GM21576 (cell line): Measurements from ENCODE around the gene ARHGEF28.

Source experiments
- ATAC-seq: cut with Tn5 transposase; IDR thresholded peaks from one replicate; pipeline ENCODE4 v1.9.1; 2021; ENCODE audit warnings: mild to moderate bottlenecking, moderate library complexity; ENCODE audit not compliant: unreplicated experiment

ARHGEF28 gene

DNA sequence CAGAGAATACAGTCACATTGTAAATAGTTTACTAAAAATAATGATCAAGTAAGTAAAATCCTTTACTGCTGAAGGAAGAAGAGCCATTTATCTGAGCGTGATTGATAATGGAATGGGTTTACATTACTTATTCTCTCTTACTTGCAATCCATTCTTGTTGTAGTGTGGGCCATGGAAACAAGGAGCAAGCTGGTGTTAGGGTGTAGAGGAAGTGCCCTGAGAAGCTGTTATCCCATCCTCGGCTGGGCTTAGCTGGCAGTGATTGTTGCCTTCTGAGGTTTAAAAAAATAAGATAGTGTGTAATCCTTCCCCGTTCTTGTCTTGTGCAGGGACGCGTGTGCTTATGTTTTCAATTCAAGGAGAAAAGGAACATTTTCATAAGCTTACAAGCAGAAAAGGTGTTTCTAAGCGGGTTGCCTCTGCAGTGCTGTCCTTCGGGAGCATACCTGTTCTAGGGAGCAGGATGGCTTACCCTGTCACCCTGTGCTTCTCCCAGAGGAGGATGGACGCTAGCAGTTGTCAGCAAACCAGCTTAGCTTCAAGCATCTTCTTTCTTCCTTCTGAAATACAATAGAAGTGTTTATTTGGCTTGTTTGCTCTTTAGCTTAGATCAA is 188.3 kb downstream of the ARHGEF28 start:
- ATAC-seq, result no peak

DNA sequence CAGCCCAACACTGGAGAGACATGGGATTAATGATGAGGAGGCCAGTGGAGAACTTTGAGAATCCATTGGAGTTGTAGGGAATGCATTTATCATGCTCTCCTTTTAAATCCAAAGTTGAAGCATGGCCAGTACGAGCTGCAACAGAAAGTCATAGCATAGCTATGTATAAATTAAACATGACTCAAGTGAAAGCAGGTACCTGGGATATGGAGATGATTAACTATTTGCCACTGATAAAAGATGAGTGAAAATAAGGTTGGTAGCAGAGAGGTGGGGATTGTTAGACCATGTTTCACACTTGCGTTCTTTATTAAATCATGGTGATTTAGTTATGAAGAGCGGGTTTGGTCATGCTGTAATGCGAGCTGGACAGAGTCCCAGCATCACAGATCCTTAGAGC is 189.6 kb downstream of the ARHGEF28 start:
- no peak for ATAC-seq

DNA sequence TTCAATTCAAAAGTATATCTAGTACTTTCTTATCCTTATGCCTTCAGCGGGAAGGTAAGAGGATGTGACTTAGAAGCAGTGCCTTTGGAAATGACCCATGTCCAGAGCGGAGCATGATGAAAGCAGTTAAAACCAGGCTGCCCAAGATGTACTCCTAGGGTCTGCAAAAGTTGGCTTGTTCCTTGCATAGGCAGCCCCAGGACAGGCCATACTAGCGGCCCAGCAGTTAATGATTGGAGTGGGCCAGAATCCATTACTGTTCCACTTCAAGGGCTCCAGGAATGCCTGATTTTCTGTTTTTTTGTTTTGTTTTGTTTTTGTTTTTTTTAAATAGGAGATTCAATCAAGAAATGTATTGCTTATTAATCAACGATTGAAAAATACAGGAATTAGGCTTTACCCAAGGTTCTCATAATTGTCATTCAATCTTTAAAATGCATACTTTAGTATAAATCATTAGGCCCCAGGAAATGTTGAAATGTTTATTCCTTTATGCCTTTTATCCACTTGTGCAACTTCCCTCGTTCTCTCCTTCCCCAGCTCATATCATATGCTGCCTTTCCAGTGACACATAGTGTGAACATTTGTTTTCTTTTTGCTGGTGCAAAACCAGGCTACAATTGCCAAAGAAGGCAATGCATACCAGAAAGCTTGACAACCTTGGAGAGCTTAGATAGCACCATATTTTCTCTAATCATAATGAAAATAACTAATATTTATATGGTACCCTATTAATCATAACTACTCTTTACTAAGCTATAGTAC is 190.8 kb downstream of the ARHGEF28 start:
- ATAC-seq, result no peak

DNA sequence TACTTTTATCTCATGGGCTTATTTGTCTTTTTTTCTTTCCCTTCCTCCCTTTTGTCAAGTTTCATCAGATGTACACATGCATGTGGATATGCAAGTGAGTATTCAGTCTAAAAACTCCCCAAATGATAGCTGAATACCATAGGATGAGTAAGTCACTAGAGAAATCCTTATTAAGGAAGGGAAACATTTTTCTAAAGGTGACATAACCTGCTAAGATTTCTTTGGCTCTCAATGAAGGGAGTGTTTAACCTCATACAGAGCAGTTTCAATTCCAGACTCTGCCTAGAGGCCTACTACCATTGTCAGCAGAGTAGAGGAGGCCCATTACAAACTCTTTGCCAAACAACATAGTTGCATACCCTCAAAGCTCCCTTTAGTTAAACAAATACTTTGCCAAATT is 192.4 kb downstream of the ARHGEF28 start:
- no peak for ATAC-seq

DNA sequence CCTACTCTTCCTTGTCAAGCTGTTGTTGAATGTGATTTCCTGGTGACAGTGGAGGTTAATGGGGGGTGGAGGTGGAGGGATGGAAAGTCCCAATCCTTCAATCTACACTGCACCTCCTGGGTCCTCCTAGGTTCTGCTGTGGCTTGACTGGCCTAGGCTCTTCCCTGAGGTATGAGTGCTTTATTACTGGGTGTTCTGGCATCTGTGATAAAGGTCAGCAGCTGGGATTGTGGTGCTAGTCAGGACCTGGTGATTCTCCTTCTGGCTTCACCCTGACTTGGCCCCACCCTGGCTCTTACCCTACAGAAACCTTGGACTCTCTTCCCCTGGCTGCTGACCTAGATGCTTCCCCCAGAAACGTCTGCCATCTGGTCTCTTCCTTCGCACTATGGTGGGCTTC is 194.3 kb downstream of the ARHGEF28 start:
- no peak for ATAC-seq

DNA sequence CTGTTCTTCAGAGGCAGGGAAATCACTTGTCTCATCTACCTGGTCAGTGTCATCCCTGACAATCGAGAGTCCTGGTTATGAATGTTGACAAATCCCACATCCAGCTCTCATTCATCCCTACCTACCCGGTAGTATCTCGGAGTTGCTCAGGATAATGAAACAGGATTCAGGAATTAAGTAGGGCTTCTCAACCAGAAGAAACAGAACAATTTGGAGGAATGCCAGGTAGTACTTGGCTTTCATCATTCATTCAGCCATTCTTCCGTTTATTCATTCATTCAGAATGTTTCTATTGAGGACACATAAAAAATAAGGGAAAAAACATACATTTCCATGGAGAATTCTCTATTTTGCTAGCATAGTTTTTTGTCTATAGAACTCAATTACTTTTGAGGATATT is 195.0 kb downstream of the ARHGEF28 start:
- no peak for ATAC-seq

DNA sequence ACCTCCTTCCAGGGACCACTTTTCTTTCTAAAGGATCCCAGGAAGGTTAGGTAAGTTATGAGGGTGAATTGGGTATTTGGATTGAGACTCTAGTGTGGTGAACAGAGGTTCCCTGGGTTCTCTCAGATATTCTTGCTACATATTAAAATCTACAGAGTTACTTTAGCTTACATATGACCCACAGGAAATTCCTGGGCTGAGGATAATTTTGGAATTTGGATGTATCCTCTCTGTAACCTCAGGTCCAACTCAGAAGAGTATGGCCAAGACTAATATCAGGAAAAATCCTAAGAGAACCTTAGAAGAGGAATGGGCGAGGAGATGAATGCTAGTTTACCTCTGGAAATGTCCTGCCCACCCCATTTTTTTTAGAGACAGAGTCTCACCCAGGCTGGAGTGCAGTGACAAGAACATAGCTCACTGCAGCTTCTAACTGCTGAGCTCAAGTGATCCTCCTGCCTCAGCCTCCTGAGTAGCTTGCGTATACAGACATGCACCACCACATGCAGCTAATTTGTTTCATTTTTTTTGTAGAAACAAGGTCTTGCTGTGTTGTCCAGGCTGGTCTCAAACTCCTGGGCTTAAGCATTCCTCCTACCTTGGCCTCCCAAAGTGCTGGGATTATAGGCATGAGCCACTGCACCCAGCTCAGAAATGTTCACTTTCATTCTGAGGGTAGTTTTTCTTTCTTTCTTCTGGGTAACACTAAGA is 196.4 kb downstream of the ARHGEF28 start:
- ATAC-seq, result no peak

DNA sequence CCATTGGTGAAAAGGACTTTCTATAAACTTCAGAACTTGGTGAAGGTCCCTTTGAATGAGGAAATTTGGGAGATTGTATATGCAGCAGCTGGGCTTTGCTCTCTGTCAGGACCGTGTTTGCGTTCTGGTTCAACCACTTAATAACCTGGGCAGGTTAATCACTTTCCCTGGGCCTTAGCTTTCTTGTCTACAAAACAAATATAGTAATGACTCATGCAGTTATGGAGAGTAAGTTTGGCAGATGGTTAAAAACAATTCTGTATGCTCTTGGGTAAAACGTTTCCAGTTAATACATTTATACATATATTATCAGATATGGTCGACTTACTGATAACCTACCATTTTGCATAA is 197.0 kb downstream of the ARHGEF28 start:
- no peak for ATAC-seq

DNA sequence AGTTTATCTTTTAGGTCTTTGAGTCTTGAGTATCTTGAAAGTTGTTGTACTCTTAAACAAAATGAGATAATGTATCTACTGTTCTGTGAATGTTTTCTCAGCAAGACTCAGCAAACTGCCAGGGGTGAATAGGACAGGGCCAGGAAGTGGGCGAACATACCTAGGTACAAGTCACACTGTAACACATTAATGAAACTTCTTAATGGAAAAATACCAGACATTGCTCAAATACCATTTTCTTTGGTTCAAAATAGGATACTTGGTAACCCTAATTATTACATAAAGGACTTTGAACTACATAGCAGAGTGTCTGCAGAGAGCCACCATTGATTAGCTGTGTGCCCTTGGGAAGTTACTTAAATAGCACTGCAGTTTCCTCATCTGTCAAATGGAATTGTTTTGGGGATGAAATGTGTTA is 197.5 kb downstream of the ARHGEF28 start:
- no peak for ATAC-seq

DNA sequence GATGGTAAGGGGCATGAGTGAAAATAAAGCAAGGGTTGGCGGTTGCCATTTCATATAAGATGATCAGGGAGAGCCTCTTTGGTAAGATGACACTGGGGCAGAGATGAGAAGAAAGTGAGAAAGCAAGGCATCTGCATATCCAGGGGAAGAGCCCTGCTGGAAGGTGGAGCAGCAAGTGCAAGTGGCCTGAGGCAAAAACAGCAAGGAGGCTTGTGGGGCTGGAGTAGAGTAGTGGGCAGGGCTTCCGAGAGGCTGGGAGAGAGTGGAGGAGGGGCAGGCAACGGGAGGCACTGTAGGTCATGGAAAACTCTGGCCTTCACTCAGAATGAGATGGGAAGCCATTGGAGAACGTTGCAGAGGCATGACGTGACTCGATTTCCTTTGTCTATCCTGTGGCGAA is 199.2 kb downstream of the ARHGEF28 start:
- ATAC-seq, result no peak

DNA sequence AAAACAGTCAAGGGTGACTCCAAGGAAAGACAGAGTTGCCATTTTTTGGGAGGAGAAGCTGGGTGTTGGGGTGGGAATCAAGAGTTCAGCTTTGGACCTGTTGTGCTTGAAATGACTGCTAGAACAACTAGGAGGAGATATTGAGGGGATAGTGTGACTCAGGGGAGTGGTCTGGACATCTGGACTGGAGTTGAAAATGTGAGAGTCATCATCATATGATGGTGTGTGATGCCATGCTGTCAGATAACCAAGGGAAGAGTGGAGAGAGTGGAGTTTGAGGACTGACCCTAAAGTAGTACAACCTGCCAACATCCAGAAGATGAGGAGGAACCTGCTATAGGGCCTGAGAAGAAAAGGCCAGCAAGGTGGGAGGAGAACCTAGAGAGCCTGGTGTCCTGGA is 199.7 kb downstream of the ARHGEF28 start:
- ATAC-seq, result no peak

DNA sequence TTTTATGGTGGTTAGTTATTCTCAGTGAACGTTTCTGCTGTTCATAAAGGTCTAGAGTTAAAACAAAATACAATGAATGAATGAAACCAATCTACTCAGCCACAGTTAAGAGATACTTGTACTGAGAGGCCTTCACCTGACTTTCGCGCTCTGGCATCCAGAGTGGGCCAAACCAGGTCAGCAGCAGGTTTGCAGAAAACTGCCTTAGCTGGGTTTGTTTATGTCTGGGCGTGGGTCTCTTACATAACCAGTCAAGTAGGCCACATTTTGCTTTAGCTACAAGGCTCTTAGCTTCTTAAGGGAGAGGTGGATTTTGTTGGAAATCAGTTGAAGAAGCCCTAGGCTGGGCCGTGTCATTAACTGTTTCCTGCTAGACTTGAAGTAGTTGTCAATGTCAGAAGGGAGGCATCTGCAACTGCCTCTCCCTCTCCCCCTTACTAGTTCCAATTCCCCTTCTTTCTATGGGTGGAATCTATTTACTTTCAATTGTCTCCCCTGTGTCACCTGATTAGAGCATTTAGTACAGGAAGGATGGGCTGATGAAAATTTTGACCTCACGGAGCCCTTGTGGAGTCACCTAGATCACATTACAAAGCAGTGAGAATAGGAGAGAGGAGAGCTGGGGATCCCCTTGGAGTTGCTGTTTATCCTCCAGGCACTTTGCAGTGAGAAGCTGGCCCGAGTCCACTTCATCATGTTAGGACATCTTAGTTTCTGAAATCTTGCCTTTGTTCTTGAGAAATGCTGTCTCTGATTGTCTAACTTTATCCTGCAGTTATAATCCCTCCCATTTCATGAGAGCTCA is 200.5 kb downstream of the ARHGEF28 start:
- no peak for ATAC-seq

DNA sequence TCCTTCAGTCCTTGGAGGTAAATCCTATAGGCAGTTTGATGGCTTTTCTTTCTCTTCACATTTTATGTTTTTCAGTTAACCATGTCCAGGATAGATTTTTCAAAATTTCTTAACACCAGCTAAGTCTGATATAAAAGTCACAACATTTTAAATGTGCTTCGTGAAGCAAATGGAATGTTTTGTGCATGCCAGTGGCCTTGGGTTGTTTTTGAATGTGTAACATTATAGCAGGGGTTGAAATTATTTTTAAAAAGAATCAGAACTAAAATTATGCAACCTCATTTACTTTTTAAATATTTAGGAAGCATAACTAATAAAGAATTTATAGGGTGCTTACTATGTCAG is 201.1 kb downstream of the ARHGEF28 start:
- no peak for ATAC-seq

DNA sequence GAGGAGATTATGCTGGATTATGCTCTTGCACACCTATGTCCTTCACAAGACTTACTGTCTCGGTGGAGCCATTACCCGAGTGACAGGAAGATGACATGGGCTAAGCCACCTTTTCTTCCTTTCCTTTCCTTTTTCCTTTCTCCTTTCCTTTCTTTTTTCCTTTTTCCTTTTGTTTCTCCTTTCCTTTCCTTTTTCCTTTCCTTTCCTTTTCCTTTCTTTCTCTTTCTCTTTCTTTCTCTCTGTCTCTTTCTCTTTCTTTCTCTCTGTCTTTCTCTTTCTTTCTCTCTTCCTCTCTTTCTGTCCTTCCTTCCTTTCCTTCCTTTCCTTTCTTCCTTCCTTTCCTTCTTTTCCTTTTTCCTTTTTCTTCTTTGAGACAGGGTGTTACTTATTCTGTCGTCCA is 202.5 kb downstream of the ARHGEF28 start:
- ATAC-seq, result no peak

DNA sequence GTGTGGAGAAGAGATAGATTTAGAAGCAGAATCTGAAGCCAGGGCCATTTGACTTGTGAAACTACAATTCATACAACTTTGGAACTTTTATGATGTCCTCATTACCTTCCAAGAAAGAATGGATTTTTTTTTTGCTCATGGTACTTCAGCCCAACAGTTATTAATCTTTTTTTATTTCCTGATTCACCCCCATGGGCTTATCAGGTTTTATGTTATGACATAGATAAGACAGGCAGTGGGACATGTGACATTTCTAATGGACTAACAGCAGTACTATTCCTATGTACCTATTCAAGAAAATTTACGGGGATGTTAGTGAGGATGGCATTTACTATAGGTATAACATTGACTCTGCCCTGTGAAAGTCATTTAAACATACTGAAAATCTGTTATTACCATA is 204.7 kb downstream of the ARHGEF28 start:
- no peak for ATAC-seq

DNA sequence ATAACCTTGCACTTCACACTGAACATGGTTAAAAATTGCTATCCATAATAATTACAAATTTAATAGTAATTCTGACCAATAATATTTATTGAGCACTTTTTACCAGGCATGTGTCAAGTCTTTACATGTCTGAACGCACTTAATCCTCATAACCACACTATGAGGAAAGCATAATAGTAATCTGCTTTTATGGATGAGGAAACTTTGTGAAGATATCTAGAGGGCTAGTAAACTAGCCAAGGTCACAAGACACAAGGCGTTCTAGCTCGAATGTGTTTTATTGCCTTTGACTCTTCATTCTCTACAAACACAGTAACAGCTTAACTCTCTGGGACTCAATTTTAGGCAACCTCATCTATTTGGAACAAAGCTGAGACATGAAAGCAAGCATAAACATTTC is 205.1 kb downstream of the ARHGEF28 start:
- ATAC-seq, result no peak

DNA sequence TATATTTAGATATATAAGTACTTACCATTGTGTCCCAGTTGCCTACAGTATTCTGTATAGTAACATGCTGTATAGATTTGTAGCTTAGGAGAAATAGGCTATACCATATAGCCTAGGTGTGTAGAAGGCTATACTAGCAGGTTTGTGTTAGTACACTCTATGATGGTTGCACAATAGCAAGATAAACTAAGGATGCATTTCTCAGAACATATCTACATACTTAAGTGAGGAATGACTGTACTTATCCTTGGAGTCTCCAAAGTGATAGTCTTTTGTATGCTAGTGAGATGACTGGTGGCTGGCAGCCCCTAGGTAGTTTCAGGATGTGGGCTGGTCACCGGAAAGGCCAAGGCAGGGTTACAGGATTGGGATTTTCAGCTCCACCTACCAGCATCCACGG is 208.7 kb downstream of the ARHGEF28 start:
- ATAC-seq, result no peak

DNA sequence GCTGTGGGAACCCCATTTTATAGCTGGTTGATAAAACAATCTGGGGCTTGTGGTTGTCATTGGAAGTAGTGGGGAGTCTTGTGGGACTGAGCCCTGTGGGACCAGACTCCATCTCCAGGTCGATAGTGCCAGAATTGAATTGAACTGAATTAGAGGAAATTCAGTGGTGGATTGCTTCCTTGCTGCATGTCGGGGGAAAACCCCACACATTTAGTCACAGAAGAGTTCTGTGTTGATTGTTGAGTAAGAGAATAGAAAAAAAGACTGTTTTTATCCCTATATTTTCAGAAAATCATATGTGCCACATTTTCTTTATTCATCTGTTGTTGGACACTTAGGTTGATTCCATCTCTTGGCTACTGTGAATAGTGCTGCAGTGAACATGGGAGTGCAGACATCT is 209.7 kb downstream of the ARHGEF28 start:
- ATAC-seq, result no peak

DNA sequence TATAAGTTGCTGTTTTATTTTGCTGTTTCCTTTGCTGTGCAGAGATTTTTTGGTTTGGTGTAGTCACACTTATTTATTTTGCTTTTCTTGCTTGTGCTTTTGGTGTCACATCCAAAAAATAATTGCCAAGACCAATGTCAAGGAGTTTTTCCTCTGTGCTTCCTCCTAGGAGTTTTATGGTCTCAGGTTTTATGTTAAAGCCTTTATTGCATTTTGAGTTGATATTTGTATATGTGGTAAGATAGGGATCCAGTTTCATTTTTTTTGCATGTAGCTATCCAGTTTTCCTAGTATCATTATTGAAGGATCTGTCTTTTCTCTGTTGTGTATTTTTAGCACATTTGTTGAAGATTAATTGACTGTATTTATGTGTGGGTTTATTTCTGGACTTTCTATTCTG is 210.6 kb downstream of the ARHGEF28 start:
- ATAC-seq, result no peak

DNA sequence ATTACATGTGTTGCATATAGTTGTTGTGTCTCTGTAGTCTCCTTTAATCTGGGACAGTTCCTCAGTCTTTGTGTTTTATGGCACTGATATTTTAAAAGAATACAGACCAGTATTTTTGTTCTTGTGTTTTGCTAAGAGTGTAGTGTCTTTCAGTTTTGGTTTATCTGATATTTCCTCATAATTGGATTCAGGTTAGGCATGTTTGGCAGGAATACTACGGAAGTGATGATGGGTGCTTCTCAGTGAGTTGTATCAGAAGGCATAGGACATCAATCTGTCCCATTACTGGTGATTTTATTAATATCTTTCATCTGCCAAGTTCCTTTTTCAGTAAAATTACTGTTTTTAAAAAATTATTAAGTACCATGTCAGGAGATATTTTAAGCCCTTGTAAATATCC is 212.9 kb downstream of the ARHGEF28 start:
- no peak for ATAC-seq

DNA sequence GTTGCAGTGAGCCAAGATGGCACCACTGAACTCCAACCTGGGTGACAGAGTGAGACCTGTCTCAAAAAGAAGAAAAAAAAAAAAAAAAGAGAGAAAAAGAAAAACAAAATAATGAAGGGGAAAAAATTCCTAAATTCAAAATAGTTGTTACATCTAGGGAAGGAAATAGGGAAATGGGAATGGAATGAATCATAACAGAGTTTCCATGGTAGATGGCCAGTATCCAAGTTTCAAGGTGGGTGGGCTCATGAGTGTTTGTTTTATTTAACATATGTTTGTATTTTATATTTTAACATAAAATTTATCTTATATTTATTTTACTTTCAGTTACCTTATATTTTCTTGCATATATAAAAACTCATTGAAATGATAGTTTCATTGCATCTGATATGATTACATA is 215.6 kb downstream of the ARHGEF28 start:
- ATAC-seq, result no peak

DNA sequence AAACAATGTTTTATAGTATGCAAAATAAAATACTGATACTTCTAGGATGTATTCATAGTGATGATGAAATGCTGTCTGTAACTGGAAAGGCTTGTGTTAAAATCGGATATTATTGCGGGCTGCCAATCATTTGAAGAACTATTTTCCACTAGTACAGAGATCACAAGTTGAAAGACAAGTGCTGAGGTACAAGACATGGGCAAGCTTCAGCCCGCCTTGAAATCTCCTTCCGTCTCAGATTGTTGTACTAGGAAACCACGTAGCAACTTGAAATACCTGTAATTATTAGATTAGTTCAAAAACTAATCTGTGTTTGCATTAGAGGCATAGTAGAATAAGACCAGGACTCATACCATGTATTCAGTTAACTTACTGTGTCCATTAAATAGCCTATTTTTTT is 218.2 kb downstream of the ARHGEF28 start:
- no peak for ATAC-seq
